GM23248 (cell line): ENCODE measurements around the gene AADACL4. TPM values are rescaled to one million over a fixed set of nuclear protein-coding genes. Genes with fewer than 3 reads are reported as not detected.

Experiments
- DNase-seq: peaks from one replicate; pipeline ENCODE4 v3.0.0-alpha.2; 2015
- H2AFZ ChIP-seq: fragments of 200-600 bp; sonication (generic); 2 replicates; pipeline ENCODE4 v1.6.1; 2016; ENCODE audit warnings: antibody characterized with exemption
- H3F3A ChIP-seq: fragments of 200-600 bp; sonication (generic); 2 replicates; pipeline ENCODE4 v1.6.1; 2016; ENCODE audit warnings: mild to moderate bottlenecking, antibody characterized with exemption, mixed run types; ENCODE audit not compliant: insufficient read depth
- H3K27ac ChIP-seq: fragments of 200-600 bp; sonication (generic); 2 replicates; pipeline ENCODE4 v1.5.1; 2016; ENCODE audit warnings: mild to moderate bottlenecking
- H3K27me3 ChIP-seq: fragments of 200-600 bp; sonication (generic); replicated peaks from 2 replicates; pipeline ENCODE4 v1.6.1; 2016; ENCODE audit warnings: mild to moderate bottlenecking; ENCODE audit not compliant: insufficient read depth
- H3K36me3 ChIP-seq: fragments of 200-600 bp; sonication (generic); 2 replicates; pipeline ENCODE4 v1.6.1; 2016; ENCODE audit warnings: low read depth, mild to moderate bottlenecking
- H3K4me1 ChIP-seq: fragments of 200-600 bp; sonication (generic); 2 replicates; pipeline ENCODE4 v1.6.1; 2016; ENCODE audit warnings: mild to moderate bottlenecking; ENCODE audit not compliant: insufficient read depth
- H3K4me2 ChIP-seq: fragments of 200-600 bp; sonication (generic); one replicate; pipeline ENCODE4 v1.6.1; 2016; ENCODE audit warnings: mild to moderate bottlenecking; ENCODE audit not compliant: unreplicated experiment
- H3K4me3 ChIP-seq: fragments of 200-600 bp; sonication (generic); 2 replicates; pipeline ENCODE4 v1.5.1; 2016; ENCODE audit warnings: mild to moderate bottlenecking
- H3K79me2 ChIP-seq: fragments of 200-600 bp; sonication (generic); 2 replicates; pipeline ENCODE4 v1.6.1; 2016; ENCODE audit warnings: mild to moderate bottlenecking; ENCODE audit not compliant: insufficient read depth
- H3K9ac ChIP-seq: fragments of 200-600 bp; sonication (generic); 2 replicates; pipeline ENCODE4 v1.6.1; 2016; ENCODE audit warnings: mild to moderate bottlenecking
- H3K9me2 ChIP-seq: fragments of 200-600 bp; sonication (generic); 2 replicates; pipeline ENCODE4 v1.6.1; 2016; ENCODE audit warnings: mixed run types, mild to moderate bottlenecking, moderate library complexity; ENCODE audit not compliant: insufficient read depth
- H3K9me3 ChIP-seq: fragments of 200-600 bp; sonication (generic); one replicate; pipeline ENCODE4 v1.6.1; 2017; ENCODE audit warnings: low read depth
- H4K20me1 ChIP-seq: fragments of 200-600 bp; sonication (generic); 2 replicates; pipeline ENCODE4 v1.6.0; 2016; ENCODE audit not compliant: insufficient read depth
- EZH2 ChIP-seq: fragments of 200-600 bp; sonication (generic); IDR thresholded peaks from 2 replicates; pipeline ENCODE4 v1.6.1; 2018; ENCODE audit warnings: antibody characterized with exemption, mild to moderate bottlenecking; ENCODE audit not compliant: insufficient read depth, poor library complexity, severe bottlenecking
- EZH2phosphoT487 ChIP-seq: fragments of 200-600 bp; sonication (generic); IDR thresholded peaks from 2 replicates; pipeline ENCODE4 v1.6.1; 2018; ENCODE audit warnings: antibody characterized with exemption, moderate library complexity, mild to moderate bottlenecking, low read depth; ENCODE audit not compliant: insufficient read depth
- WGBS, 2 experiments: methylation state at CpG; one replicate each; pipeline ENCODE4 v1.1.6; 2015 to 2017; ENCODE audit warnings: low lambda C conversion rate in 2 of 2, low coverage in 1 of 2; ENCODE audit errors: missing lambda C conversion rate in 2 of 2; 5-methylcytosine and 5-hydroxymethylcytosine counted together
- in situ Hi-C: fragments of 300-500 bp; cut with MboI; formaldehyde crosslinking; loops from 2 replicates; pipeline ENCODE4 v1.15.0; 2020
- polyA plus RNA-seq: library from polyadenylated mRNA; unstranded; fragments of >200 nt; fragmentation: Nextera tagmentation; extraction: Ambion mirVana; gene quantifications from 2 replicates; pipeline ENCODE4 v1.2.1, GENCODE V29; 2016
- total RNA-seq: library from RNA; depleted of rRNA; stranded (reverse); fragments of >200 nt; shearing (Covaris generic); gene quantifications from 2 replicates; pipeline ENCODE4 v1.2.3, GENCODE V29; 2014

The AADACL4 gene
- total and polyA plus RNA-seq, 2 experiments from 2014 or later: not detected

GRCh38 chr1:12627296-12627695, 16.6 kb upstream of the AADACL4 start:
- no peak overlapping the region for H3K4me2 ChIP-seq
- H3K79me2 ChIP-seq: no peaks in the 10 kb centered on the region
- H3K9me2 ChIP-seq: no peaks in the 10 kb centered on the region
- no peak overlapping the region for H3K4me3 ChIP-seq
- H3K9me3 ChIP-seq: no peaks in the 10 kb centered on the region
- no peaks in the 10 kb centered on the region for H4K20me1 ChIP-seq
- no peak for DNase-seq
- no peaks in the 10 kb centered on the region for H3K27me3 ChIP-seq
- no peak overlapping the region for H2AFZ ChIP-seq
- no peak overlapping the region for H3K9ac ChIP-seq
- H3K36me3 ChIP-seq: no peaks in the 10 kb centered on the region
- WGBS, 2 experiments: 71 to 72% methylated on average over 5 of the region's 5 CpGs
- no peak for TF ChIP-seq EZH2
- TF ChIP-seq EZH2phosphoT487: no peak
- H3K4me1 ChIP-seq: no peaks in the 10 kb centered on the region
- no peaks in the 10 kb centered on the region for H3F3A ChIP-seq
- in situ Hi-C loops: loop anchor here (10.0 kb wide), 1 partner anchor 312 kb away; no protein-coding TSS in a partner anchor
- no peak overlapping the region for H3K27ac ChIP-seq

- Histone ChIP-seq H3K9me2 (no peaks in the 10 kb centered on the region), H2AFZ (no peak overlapping the region), H3K9ac (no peak overlapping the region), H3K4me1 (no peaks in the 10 kb centered on the region), H3K4me3 (no peak overlapping the region), H3K27me3 (no peaks in the 10 kb centered on the region), H3F3A (no peaks in the 10 kb centered on the region), H4K20me1 (no peaks in the 10 kb centered on the region), H3K27ac (no peak overlapping the region), H3K79me2 (no peaks in the 10 kb centered on the region), H3K9me3 (no peaks in the 10 kb centered on the region), H3K4me2 (no peak overlapping the region), H3K36me3 (no peaks in the 10 kb centered on the region)
- in situ Hi-C loops: loop anchor here (10.0 kb wide), 1 partner anchor 315 kb away; no protein-coding TSS in a partner anchor
- no peak for TF ChIP-seq EZH2
- no peak for TF ChIP-seq EZH2phosphoT487
- DNase-seq: no peak
- WGBS, 2 experiments: 73 to 90% methylated on average over 1 of the region's 1 CpG
These were observed 14.4 kb upstream of the AADACL4 start for GRCh38 chr1:12629511-12629956.

GRCh38 chr1:12629985-12630760, 13.7 kb upstream of the AADACL4 start:
- no peak overlapping the region for H3K4me3 ChIP-seq
- 59 to 64% methylated on average over 15 of the region's 15 CpGs for WGBS, 2 experiments
- H4K20me1 ChIP-seq: no peaks in the 10 kb centered on the region
- no peaks in the 10 kb centered on the region for H3K9me2 ChIP-seq
- no peak overlapping the region for H2AFZ ChIP-seq
- DNase-seq: no peak
- H3K27ac ChIP-seq: no peak overlapping the region
- TF ChIP-seq EZH2phosphoT487 (no peak), EZH2 (no peak)
- in situ Hi-C loops: loop anchor here (10.0 kb wide), 1 partner anchor 315 kb away; no protein-coding TSS in a partner anchor
- no peak overlapping the region for H3K9ac ChIP-seq
- no peaks in the 10 kb centered on the region for H3K36me3 ChIP-seq
- no peaks in the 10 kb centered on the region for H3F3A ChIP-seq
- no peaks in the 10 kb centered on the region for H3K9me3 ChIP-seq
- no peaks in the 10 kb centered on the region for H3K4me1 ChIP-seq
- H3K79me2 ChIP-seq: no peaks in the 10 kb centered on the region
- no peak overlapping the region for H3K4me2 ChIP-seq
- no peaks in the 10 kb centered on the region for H3K27me3 ChIP-seq

GRCh38 chr1:12630946-12631530, 12.8 kb upstream of the AADACL4 start:
- no peak overlapping the region for H3K4me2 ChIP-seq
- no peak overlapping the region for H3K9ac ChIP-seq
- H3K27ac ChIP-seq: no peak overlapping the region
- no peaks in the 10 kb centered on the region for H4K20me1 ChIP-seq
- H3K4me3 ChIP-seq: no peak overlapping the region
- H3K36me3 ChIP-seq: no peaks in the 10 kb centered on the region
- 63% methylated on average over 6 of the region's 6 CpGs for WGBS, 2 experiments
- DNase-seq: peak; percentile 32
- no peaks in the 10 kb centered on the region for H3F3A ChIP-seq
- no peak for TF ChIP-seq EZH2phosphoT487
- TF ChIP-seq EZH2: no peak
- H3K27me3 ChIP-seq: no peaks in the 10 kb centered on the region
- H3K9me2 ChIP-seq: no peaks in the 10 kb centered on the region
- no peak overlapping the region for H2AFZ ChIP-seq
- in situ Hi-C loops: no loop called here
- H3K9me3 ChIP-seq: no peaks in the 10 kb centered on the region
- no peaks in the 10 kb centered on the region for H3K79me2 ChIP-seq
- no peaks in the 10 kb centered on the region for H3K4me1 ChIP-seq
